ENCODE data around the gene IGFBP3. TPM values are rescaled to one million over a fixed set of nuclear protein-coding genes. Genes with fewer than 3 reads are reported as not detected.

IGFBP3 gene
- total and polyA plus RNA-seq, 12 donors = 5.4 to 53.1 (median 18.1) TPM

DNA sequence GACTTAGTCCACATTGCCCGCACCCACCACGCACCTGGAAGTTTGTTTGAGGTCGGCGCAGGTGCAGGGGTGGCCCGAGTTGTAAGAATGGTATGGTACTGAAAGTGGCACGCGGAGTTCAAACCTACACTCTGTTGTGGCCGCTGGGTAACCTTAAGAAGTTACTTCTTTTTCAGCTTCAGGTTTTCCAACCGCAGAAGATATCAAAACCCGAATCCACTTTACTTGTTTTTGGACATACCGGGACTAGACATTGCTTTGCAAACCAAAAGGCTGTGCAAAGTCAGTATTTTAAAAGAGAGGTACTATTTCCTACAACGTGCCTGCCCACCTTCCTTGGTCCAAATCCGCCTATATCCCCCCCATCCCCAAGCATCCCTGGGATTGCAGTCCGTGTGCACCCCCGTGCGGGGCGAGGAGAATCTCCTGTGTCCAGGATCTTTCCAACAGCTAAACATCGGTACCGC, 1.0 kb downstream of the IGFBP3 start:
- intact Hi-C loops (cut with DNase I) = loop anchor here (5.0 to 10.0 kb wide), 5 partner anchors 432 to 1335 kb away; no protein-coding TSS in a partner anchor
- peaks cover 47% of the 10 kb centered on the region for H3K27me3 ChIP-seq
- no peaks in the 10 kb centered on the region for H3K9me3 ChIP-seq (replicated peaks in 1 of 3)
- peaks cover 0 to 4% of the 10 kb centered on the region in 2 donors for H3K4me1 ChIP-seq (replicated peaks in 1 of 2)
- H3K4me3 ChIP-seq = no peak overlapping the region
- TF ChIP-seq POLR2A (IDR thresholded peaks at IDR 0.05) (no peak), CTCF (IDR thresholded peaks at IDR 0.05) (no peak)
- 12 to 15% (median 14%) methylated on average over 19 of the region's 19 CpGs for WGBS, 4 donors
- no peak overlapping the region for H3K27ac ChIP-seq
- DNase-seq = no peak
- no peaks in the 10 kb centered on the region for H3K36me3 ChIP-seq (replicated peaks in 1 of 2)

- TF ChIP-seq CTCF (IDR thresholded peaks at IDR 0.05) = no peak
- no peak for TF ChIP-seq POLR2A (IDR thresholded peaks at IDR 0.05)
- WGBS, 4 donors = 51 to 62% (median 52%) methylated on average over 7 to 9 of the region's 9 CpGs
- DNase-seq = no peak
- Histone ChIP-seq H3K9me3 (replicated peaks in 1 of 3) (no peaks in the 10 kb centered on the region), H3K4me3 (no peak overlapping the region), H3K4me1 (replicated peaks in 1 of 2) (peaks cover 0 to 4% of the 10 kb centered on the region in 2 donors), H3K27me3 (peaks cover 47% of the 10 kb centered on the region), H3K27ac (no peak overlapping the region), H3K36me3 (replicated peaks in 1 of 2) (no peaks in the 10 kb centered on the region)
- intact Hi-C loops (cut with DNase I) = loop anchor here (5.0 to 10.0 kb wide), 3 partner anchors 1173 to 1335 kb away; no protein-coding TSS in a partner anchor
Measured at GRCh38 chr7:45919231-45919784, 1.8 kb downstream of the IGFBP3 start.

DNA sequence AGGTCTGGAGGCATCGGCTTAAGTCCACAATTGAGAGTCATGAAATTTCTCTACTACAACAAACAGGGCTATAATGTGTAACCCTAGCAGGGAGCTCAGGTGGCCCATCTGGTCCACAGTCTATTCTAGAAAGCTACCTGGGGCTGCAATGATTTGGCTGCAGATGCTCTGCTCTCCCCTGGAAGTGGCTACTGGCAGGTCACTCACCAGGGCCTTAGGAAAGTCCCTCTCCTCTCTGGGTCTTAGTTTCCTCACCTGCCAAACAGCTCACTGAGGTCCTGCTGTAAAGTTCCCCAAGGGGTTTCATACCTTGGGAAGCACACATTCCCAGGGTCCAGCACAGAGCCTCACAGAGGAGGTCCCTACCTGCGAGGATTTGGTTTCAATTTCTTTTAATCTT, 2.5 kb downstream of the IGFBP3 start:
- no peaks in the 10 kb centered on the region for H3K36me3 ChIP-seq (replicated peaks in 1 of 2)
- intact Hi-C loops (cut with DNase I) = loop anchor here (5.0 to 10.0 kb wide), 3 partner anchors 1174 to 1336 kb away; no protein-coding TSS in a partner anchor
- peaks cover 47% of the 10 kb centered on the region for H3K27me3 ChIP-seq
- no peaks in the 10 kb centered on the region for H3K9me3 ChIP-seq (replicated peaks in 1 of 3)
- WGBS, 4 donors = 75 to 90% (median 80%) methylated on average over 1 to 2 of the region's 2 CpGs
- no peak overlapping the region for H3K4me3 ChIP-seq
- no peak for TF ChIP-seq POLR2A (IDR thresholded peaks at IDR 0.05)
- no peak overlapping the region for H3K27ac ChIP-seq
- H3K4me1 ChIP-seq (replicated peaks in 1 of 2) = peaks cover 0 to 4% of the 10 kb centered on the region in 2 donors
- no peak for DNase-seq

DNA sequence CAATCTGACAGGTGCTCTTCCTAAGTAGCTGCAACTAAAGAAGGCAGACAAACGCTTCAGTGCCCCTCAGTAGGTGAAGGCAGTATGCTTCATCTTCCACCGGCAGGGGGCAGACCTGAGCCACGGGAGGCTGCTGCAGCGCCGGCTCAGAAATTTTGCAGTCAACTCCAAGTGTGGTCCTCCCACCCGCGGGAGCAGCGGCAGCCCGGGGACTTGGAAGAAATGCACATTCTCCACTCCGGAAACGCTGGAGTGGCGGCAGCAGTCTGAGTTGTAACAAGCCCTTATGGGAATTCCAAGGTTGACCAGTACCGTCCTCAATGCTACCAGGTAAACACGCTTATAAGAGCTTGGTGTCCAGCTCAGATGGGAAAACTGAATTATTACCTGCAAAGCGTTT, 3.4 kb downstream of the IGFBP3 start:
- Histone ChIP-seq H3K27ac (no peak overlapping the region), H3K9me3 (replicated peaks in 1 of 3) (no peaks in the 10 kb centered on the region), H3K4me3 (no peak overlapping the region), H3K27me3 (peaks cover 43% of the 10 kb centered on the region), H3K4me1 (replicated peaks in 1 of 2) (peaks cover 0 to 4% of the 10 kb centered on the region in 2 donors), H3K36me3 (replicated peaks in 1 of 2) (no peaks in the 10 kb centered on the region)
- intact Hi-C loops (cut with DNase I) = loop anchor here (5.0 to 10.0 kb wide), 3 partner anchors 1175 to 1337 kb away; no protein-coding TSS in a partner anchor
- TF ChIP-seq POLR2A (IDR thresholded peaks at IDR 0.05) = no peak
- peak; percentile 67 to 98 (median 84) for TF ChIP-seq CTCF (IDR thresholded peaks at IDR 0.05)
- peak; percentile 59 to 84 (median 75) for DNase-seq
- WGBS, 4 donors = 7 to 23% (median 10%) methylated on average over 4 to 15 of the region's 15 CpGs
